HCT116 (cell line): ENCODE results near the gene TMEM247. TPM values are rescaled to one million over a fixed set of nuclear protein-coding genes. Genes with fewer than 3 reads are reported as not detected.

Experiments
- ATAC-seq: fragments of 200-7000 bp; cut with Tn5 transposase; 2 replicates; pipeline ENCODE4 v1.9.1; 2020; ENCODE audit warnings: mild to moderate bottlenecking, moderate library complexity
- BruUV-seq: library from RNA; stranded (reverse); fragments of 400-500 nt; replicated peaks from 2 replicates; lab custom pipeline; 2021; lab: Mats Ljungman, UMichigan
- CTCF ChIA-PET: fragments of 300-600 bp; sonication (Branson Sonifier 250); formaldehyde crosslinking; loops from one replicate; lab custom pipeline; 2021; ENCODE audit warnings: antibody characterized with exemption; lab: Charles Lee
- POLR2A ChIA-PET: fragments of 300-600, 350-600 bp; sonication (Branson Sonifier 250); formaldehyde crosslinking; loops from one replicate; lab custom pipeline; 2021; ENCODE audit warnings: antibody characterized with exemption; lab: Charles Lee
- RAD21 ChIA-PET, 2 experiments: fragments of 300-600 bp; sonication (Branson Sonifier 250); formaldehyde crosslinking; loops; one replicate each; lab custom pipeline; 2023; ENCODE audit warnings: low total read pairs in 2 of 2; ENCODE audit not compliant: uncharacterized antibody in 2 of 2, unreplicated experiment in 2 of 2, low non-redundant PET in 1 of 2; lab: Charles Lee
- DNase-seq: peaks from one replicate; pipeline ENCODE4 v3.0.0-alpha.2; 2010; ENCODE audit warnings: low read depth, low spot score
- H2AFZ ChIP-seq: fragments of 200-600 bp; shearing (Covaris generic), sonication (generic); 2 replicates; pipeline ENCODE4 v1.6.1; 2017; ENCODE audit warnings: low read depth, mixed run types, mixed read lengths, antibody characterized with exemption, low read length; ENCODE audit not compliant: poor library complexity, severe bottlenecking
- H3K27ac ChIP-seq: 2 replicates; pipeline ENCODE4 v1.5.1; 2012; ENCODE audit warnings: low read depth, low read length
- H3K27me3 ChIP-seq: fragments of 200-600 bp; sonication (generic); 2 replicates; pipeline ENCODE4 v1.6.1; 2016; ENCODE audit warnings: mixed run types, low read length, mixed read lengths; ENCODE audit not compliant: insufficient read depth
- H3K36me3 ChIP-seq, 2 experiments: fragments of 200-500 bp in 1 of 2; fragments of 200-600 bp in 1 of 2; sonication (Bioruptor generic) in 1 of 2; sonication (generic) in 1 of 2; 2 replicates each; pipeline versions ENCODE4 v1.5.1 to v1.6.1; 2014 to 2016; ENCODE audit warnings: low read length in 2 of 2, inconsistent platforms in 1 of 2, mixed read lengths in 1 of 2, mixed run types in 1 of 2; ENCODE audit not compliant: insufficient read depth in 2 of 2, control insufficient read depth in 1 of 2
- H3K4me1 ChIP-seq, 2 experiments: fragments of 200-600 bp in 1 of 2; sonication (generic) in 1 of 2; 2 replicates each; pipeline versions ENCODE4 v1.5.1 to v1.6.1; 2012 to 2017; ENCODE audit warnings: low read length in 2 of 2, inconsistent platforms in 1 of 2, mild to moderate bottlenecking in 1 of 2, mixed read lengths in 1 of 2, mixed run types in 1 of 2, moderate library complexity in 1 of 2; ENCODE audit not compliant: insufficient read depth in 2 of 2, control insufficient read depth in 1 of 2
- H3K4me2 ChIP-seq: fragments of 200-600 bp; sonication (generic); 2 replicates; pipeline ENCODE4 v1.6.1; 2017; ENCODE audit warnings: mixed run types, low read length, mixed read lengths
- H3K4me3 ChIP-seq, 2 experiments: fragments of 200-600 bp in 1 of 2; sonication (generic) in 1 of 2; replicated peaks in 1 of 2; 2 replicates each; pipeline ENCODE4 v1.5.1; 2011 to 2016; ENCODE audit warnings: low read length in 2 of 2, control low read depth in 1 of 2, low read depth in 1 of 2, mild to moderate bottlenecking in 1 of 2, mixed read lengths in 1 of 2, mixed run types in 1 of 2
- H3K79me2 ChIP-seq: fragments of 200-600 bp; sonication (generic); 2 replicates; pipeline ENCODE4 v1.6.1; 2017; ENCODE audit warnings: mild to moderate bottlenecking, mixed run types, low read length, moderate library complexity, mixed read lengths; ENCODE audit not compliant: insufficient read depth
- H3K9ac ChIP-seq: fragments of 200-600 bp; sonication (generic); 2 replicates; pipeline ENCODE4 v1.6.1; 2016; ENCODE audit warnings: low read length, mixed read lengths
- H3K9me2 ChIP-seq: fragments of 200-600 bp; sonication (generic), shearing (Covaris generic); 2 replicates; pipeline ENCODE4 v1.6.1; 2017; ENCODE audit warnings: mixed run types, mild to moderate bottlenecking, moderate library complexity; ENCODE audit not compliant: insufficient read depth
- H3K9me3 ChIP-seq, 2 experiments: fragments of 200-500 bp in 1 of 2; fragments of 200-600 bp in 1 of 2; sonication (Bioruptor generic) in 1 of 2; sonication (generic) in 1 of 2; 2 replicates each; pipeline ENCODE4 v1.6.1; 2014 to 2017; ENCODE audit warnings: low read length in 2 of 2, mixed read lengths in 2 of 2, inconsistent platforms in 1 of 2, low read depth in 1 of 2, mild to moderate bottlenecking in 1 of 2, mixed run types in 1 of 2, moderate library complexity in 1 of 2; ENCODE audit not compliant: control insufficient read depth in 1 of 2, insufficient read depth in 1 of 2
- H4K20me1 ChIP-seq: fragments of 200-600 bp; sonication (generic), shearing (Covaris generic); 2 replicates; pipeline ENCODE4 v1.6.1; 2017; ENCODE audit warnings: mixed run types, mild to moderate bottlenecking, moderate library complexity; ENCODE audit not compliant: insufficient read depth
- CBX3 ChIP-seq: IDR thresholded peaks from 2 replicates; pipeline ENCODE4 v1.6.1; 2012; ENCODE audit warnings: low read depth
- EGR1 ChIP-seq: IDR thresholded peaks from 2 replicates; pipeline ENCODE4 v1.6.1; 2012; ENCODE audit warnings: low read depth
- ELF1 ChIP-seq: IDR thresholded peaks from 2 replicates; pipeline ENCODE4 v1.6.1; 2012; ENCODE audit warnings: low read depth, borderline replicate concordance
- MAX ChIP-seq: IDR thresholded peaks from 2 replicates; pipeline ENCODE4 v1.6.1; 2012
- POLR2A ChIP-seq: IDR thresholded peaks from 2 replicates; pipeline ENCODE4 v1.7.0; 2011; ENCODE audit warnings: borderline replicate concordance; ENCODE audit not compliant: insufficient read depth, insufficient read length; ENCODE audit errors: extremely low read depth
- SP1 ChIP-seq: IDR thresholded peaks from 2 replicates; pipeline ENCODE4 v1.6.1; 2012; ENCODE audit warnings: low read depth
- TCF7L2 ChIP-seq: IDR thresholded peaks from 2 replicates; pipeline ENCODE4 v1.7.0; 2011; ENCODE audit warnings: borderline replicate concordance, inconsistent platforms; ENCODE audit not compliant: insufficient read depth, insufficient read length; ENCODE audit errors: extremely low read depth
- intact Hi-C: fragments of 100-400 bp; cut with micrococcal nuclease; formaldehyde crosslinking; loops from 2 replicates; pipeline ENCODE4 v1.10.0; 2022
- total RNA-seq: library from RNA; stranded (reverse); gene quantifications from one replicate; pipeline ENCODE4 v1.2.1, GENCODE V29; 2021; ENCODE audit not compliant: unreplicated experiment
- TF ChIP-seq, protein P1 (sequence below): IDR thresholded peaks from 2 replicates; pipeline ENCODE4 v1.6.1; 2011; ENCODE audit warnings: mild to moderate bottlenecking, low read length, moderate library complexity; ENCODE audit not compliant: insufficient replicate concordance; ENCODE audit errors: extremely low read depth

The TMEM247 gene
- total RNA-seq, 1 experiment from 2014 or later: not detected

- RAD21 ChIA-PET: no interaction called here
- Histone ChIP-seq H2AFZ (no peak overlapping the region), H3K4me1 (no peaks in the 10 kb centered on the region), H3K27ac (no peak overlapping the region), H3K4me3 (no peak overlapping the region), H4K20me1 (no peaks in the 10 kb centered on the region), H3K79me2 (no peaks in the 10 kb centered on the region), H3K36me3 (no peaks in the 10 kb centered on the region), H3K9ac (no peak overlapping the region), H3K9me3 (no peaks in the 10 kb centered on the region), H3K9me2 (no peaks in the 10 kb centered on the region), H3K4me2 (no peak overlapping the region), H3K27me3 (no peaks in the 10 kb centered on the region)
- CTCF ChIA-PET: no interaction called here
- DNase-seq: no peak
- POLR2A ChIA-PET: no interaction called here
- no peak for ATAC-seq
- intact Hi-C loops: no loop called here
- BruUV-seq: no TSS peak
- TF ChIP-seq CBX3: no peak
- no peak for TF ChIP-seq POLR2A
Measured at GRCh38 chr2:46525522-46526155, 46.3 kb downstream of the TMEM247 start.

GRCh38 chr2:46528880-46529279 is 49.5 kb downstream of the TMEM247 start:
- no peaks in the 10 kb centered on the region for H3K9me2 ChIP-seq
- H3K4me3 ChIP-seq: no peak overlapping the region
- ChIA-PET RAD21 (no interaction called here), POLR2A (no interaction called here), CTCF (interaction anchor here (1.1 kb wide), 1 partner anchor 12 kb away, joined by 4 read pairs; no protein-coding TSS in a partner anchor)
- H3K79me2 ChIP-seq: no peaks in the 10 kb centered on the region
- no peaks in the 10 kb centered on the region for H3K4me1 ChIP-seq
- no peaks in the 10 kb centered on the region; a peak in 1 of 4 replicates for H3K36me3 ChIP-seq
- BruUV-seq: no TSS peak
- no peak overlapping the region for H3K9ac ChIP-seq
- ATAC-seq (no peak), DNase-seq (no peak)
- no peaks in the 10 kb centered on the region for H4K20me1 ChIP-seq
- intact Hi-C loops: no loop called here
- H3K9me3 ChIP-seq: no peaks in the 10 kb centered on the region
- H3K27ac ChIP-seq: no peak overlapping the region
- no peak overlapping the region for H3K4me2 ChIP-seq
- no peaks in the 10 kb centered on the region for H3K27me3 ChIP-seq
- TF ChIP-seq, protein P1, sequence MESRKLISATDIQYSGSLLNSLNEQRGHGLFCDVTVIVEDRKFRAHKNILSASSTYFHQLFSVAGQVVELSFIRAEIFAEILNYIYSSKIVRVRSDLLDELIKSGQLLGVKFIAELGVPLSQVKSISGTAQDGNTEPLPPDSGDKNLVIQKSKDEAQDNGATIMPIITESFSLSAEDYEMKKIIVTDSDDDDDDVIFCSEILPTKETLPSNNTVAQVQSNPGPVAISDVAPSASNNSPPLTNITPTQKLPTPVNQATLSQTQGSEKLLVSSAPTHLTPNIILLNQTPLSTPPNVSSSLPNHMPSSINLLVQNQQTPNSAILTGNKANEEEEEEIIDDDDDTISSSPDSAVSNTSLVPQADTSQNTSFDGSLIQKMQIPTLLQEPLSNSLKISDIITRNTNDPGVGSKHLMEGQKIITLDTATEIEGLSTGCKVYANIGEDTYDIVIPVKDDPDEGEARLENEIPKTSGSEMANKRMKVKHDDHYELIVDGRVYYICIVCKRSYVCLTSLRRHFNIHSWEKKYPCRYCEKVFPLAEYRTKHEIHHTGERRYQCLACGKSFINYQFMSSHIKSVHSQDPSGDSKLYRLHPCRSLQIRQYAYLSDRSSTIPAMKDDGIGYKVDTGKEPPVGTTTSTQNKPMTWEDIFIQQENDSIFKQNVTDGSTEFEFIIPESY: no peak
- TF ChIP-seq SP1 (no peak), TCF7L2 (no peak), MAX (no peak), EGR1 (no peak), ELF1 (no peak)
- TF ChIP-seq, all 23 proteins: peak for 0
- H2AFZ ChIP-seq: no peak overlapping the region
